OCI-LY7 (cell line): Measurements from ENCODE around the gene IL1RN. TPM values are rescaled to one million over a fixed set of nuclear protein-coding genes. Genes with fewer than 3 reads are reported as not detected.

Source experiments
- BruUV-seq: library from RNA; stranded (reverse); fragments of 400-500 nt; replicated peaks from 2 replicates; lab custom pipeline; 2021; lab: Mats Ljungman, UMichigan
- CTCF ChIA-PET: fragments of 300-600 bp; sonication (Branson Sonifier 250); formaldehyde crosslinking; loops from one replicate; lab custom pipeline; 2022; ENCODE audit warnings: antibody characterized with exemption; ENCODE audit not compliant: unreplicated experiment; lab: Charles Lee
- POLR2A ChIA-PET: fragments of 300-600 bp; sonication (Branson Sonifier 250); formaldehyde crosslinking; loops from one replicate; lab custom pipeline; 2022; ENCODE audit warnings: antibody characterized with exemption; lab: Charles Lee
- DNase-seq: peaks from one replicate; pipeline ENCODE4 v3.0.0-alpha.2; 2015; ENCODE audit warnings: low spot score
- H2AFZ ChIP-seq: fragments of 200-600 bp; sonication (generic), shearing (Covaris generic); 2 replicates; pipeline ENCODE4 v1.6.1; 2014; ENCODE audit warnings: mild to moderate bottlenecking, antibody characterized with exemption, low read length, moderate library complexity
- H3K27ac ChIP-seq: fragments of 200-600 bp; sonication (generic); 2 replicates; pipeline ENCODE4 v1.5.1; 2014; ENCODE audit warnings: mixed run types, low read depth, mild to moderate bottlenecking, moderate library complexity, low read length, inconsistent platforms; ENCODE audit not compliant: poor library complexity, severe bottlenecking
- H3K36me3 ChIP-seq: fragments of 200-600 bp; sonication (generic); 2 replicates; pipeline ENCODE4 v1.6.1; 2014; ENCODE audit warnings: mild to moderate bottlenecking, antibody characterized with exemption, low read length, moderate library complexity, mixed read lengths; ENCODE audit not compliant: insufficient read depth
- H3K4me1 ChIP-seq: fragments of 200-600 bp; sonication (generic); 2 replicates; pipeline ENCODE4 v1.5.1; 2014; ENCODE audit warnings: mild to moderate bottlenecking, low read length; ENCODE audit not compliant: insufficient read depth, poor library complexity, severe bottlenecking
- H3K4me2 ChIP-seq: fragments of 200-600 bp; sonication (generic); 2 replicates; pipeline ENCODE4 v1.6.1; 2014; ENCODE audit warnings: mild to moderate bottlenecking, low read length
- H3K4me3 ChIP-seq: fragments of 200-600 bp; sonication (generic); 2 replicates; pipeline ENCODE4 v1.5.1; 2014; ENCODE audit warnings: mild to moderate bottlenecking, low read depth, low read length; ENCODE audit not compliant: poor library complexity, severe bottlenecking
- H3K79me2 ChIP-seq: fragments of 200-600 bp; sonication (generic); 2 replicates; pipeline ENCODE4 v1.6.1; 2016; ENCODE audit warnings: low read depth, mild to moderate bottlenecking, low read length, moderate library complexity, mixed read lengths; ENCODE audit not compliant: insufficient read depth
- H3K9me2 ChIP-seq: fragments of 200-600 bp; sonication (generic); 2 replicates; pipeline ENCODE4 v1.6.1; 2016; ENCODE audit warnings: mild to moderate bottlenecking, low read length, mixed read lengths; ENCODE audit not compliant: insufficient read depth
- H3K9me3 ChIP-seq: fragments of 200-600 bp; sonication (generic); 2 replicates; pipeline ENCODE4 v1.6.1; 2014; ENCODE audit warnings: mild to moderate bottlenecking, mixed run types, low read length, mixed read lengths
- H4K20me1 ChIP-seq: fragments of 200-600 bp; sonication (generic); 2 replicates; pipeline ENCODE4 v1.6.1; 2014; ENCODE audit warnings: mild to moderate bottlenecking, antibody characterized with exemption, low read length, moderate library complexity, mixed read lengths; ENCODE audit not compliant: insufficient read depth
- EZH2phosphoT487 ChIP-seq: fragments of 200-600 bp; sonication (generic); IDR thresholded peaks from 2 replicates; pipeline ENCODE4 v1.6.1; 2018; ENCODE audit warnings: low read depth, borderline replicate concordance, mild to moderate bottlenecking, mixed run types, antibody characterized with exemption, low read length, moderate library complexity, mixed read lengths
- intact Hi-C: fragments of 100-400 bp; cut with micrococcal nuclease; formaldehyde crosslinking; loops from one replicate; pipeline ENCODE4 v1.10.0; 2022; ENCODE audit not compliant: unreplicated experiment
- total RNA-seq, 2 experiments: library from RNA; depleted of rRNA in 1 of 2; stranded (reverse); fragments of >200 nt in 1 of 2; shearing (Covaris generic) in 1 of 2; gene quantifications; 2 replicates each; pipeline ENCODE4 v1.2.3, GENCODE V29; 2014 to 2022
- TF ChIP-seq, protein P1 (sequence below): fragments of 200-600 bp; sonication (generic); conservative IDR thresholded peaks from 2 replicates; pipeline ENCODE4 v1.5.1; 2014; ENCODE audit warnings: mild to moderate bottlenecking, antibody characterized with exemption, low read length, moderate library complexity, mixed read lengths

IL1RN gene
- total RNA-seq, 2 experiments from 2014 or later, result not detected

DNA sequence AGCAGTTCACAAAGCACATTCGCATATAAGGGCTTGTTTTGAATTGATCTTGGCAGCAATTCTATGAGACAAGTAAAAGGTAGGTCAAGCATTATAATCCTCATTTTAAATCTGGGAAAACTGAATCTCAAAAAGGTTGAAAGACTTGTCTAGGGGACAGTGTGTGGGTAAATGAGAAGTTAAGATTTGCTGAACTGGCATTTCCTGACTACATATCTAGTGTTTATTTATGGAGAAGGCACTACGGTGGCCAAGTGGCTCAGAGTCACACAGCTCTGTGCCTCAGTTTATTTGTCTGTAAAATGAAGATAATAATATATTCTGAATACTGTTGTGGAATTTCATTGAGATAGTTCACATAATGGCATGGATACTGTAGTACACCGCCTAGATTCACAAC lies 16.3 kb upstream of the IL1RN start:
- no peak overlapping the region for H3K27ac ChIP-seq
- no peaks in the 10 kb centered on the region for H3K9me2 ChIP-seq
- H3K9me3 ChIP-seq, result no peaks in the 10 kb centered on the region
- H4K20me1 ChIP-seq, result no peaks in the 10 kb centered on the region
- no peak overlapping the region for H3K4me2 ChIP-seq
- no peak overlapping the region for H2AFZ ChIP-seq
- ChIA-PET POLR2A (no interaction called here), CTCF (no interaction called here)
- no peak overlapping the region for H3K4me3 ChIP-seq
- H3K4me1 ChIP-seq, result peaks cover under 1% of the 10 kb centered on the region
- no peaks in the 10 kb centered on the region for H3K36me3 ChIP-seq
- no TSS peak for BruUV-seq
- no peaks in the 10 kb centered on the region for H3K79me2 ChIP-seq
- no peak for DNase-seq
- no peak for TF ChIP-seq EZH2phosphoT487
- TF ChIP-seq, protein P1, sequence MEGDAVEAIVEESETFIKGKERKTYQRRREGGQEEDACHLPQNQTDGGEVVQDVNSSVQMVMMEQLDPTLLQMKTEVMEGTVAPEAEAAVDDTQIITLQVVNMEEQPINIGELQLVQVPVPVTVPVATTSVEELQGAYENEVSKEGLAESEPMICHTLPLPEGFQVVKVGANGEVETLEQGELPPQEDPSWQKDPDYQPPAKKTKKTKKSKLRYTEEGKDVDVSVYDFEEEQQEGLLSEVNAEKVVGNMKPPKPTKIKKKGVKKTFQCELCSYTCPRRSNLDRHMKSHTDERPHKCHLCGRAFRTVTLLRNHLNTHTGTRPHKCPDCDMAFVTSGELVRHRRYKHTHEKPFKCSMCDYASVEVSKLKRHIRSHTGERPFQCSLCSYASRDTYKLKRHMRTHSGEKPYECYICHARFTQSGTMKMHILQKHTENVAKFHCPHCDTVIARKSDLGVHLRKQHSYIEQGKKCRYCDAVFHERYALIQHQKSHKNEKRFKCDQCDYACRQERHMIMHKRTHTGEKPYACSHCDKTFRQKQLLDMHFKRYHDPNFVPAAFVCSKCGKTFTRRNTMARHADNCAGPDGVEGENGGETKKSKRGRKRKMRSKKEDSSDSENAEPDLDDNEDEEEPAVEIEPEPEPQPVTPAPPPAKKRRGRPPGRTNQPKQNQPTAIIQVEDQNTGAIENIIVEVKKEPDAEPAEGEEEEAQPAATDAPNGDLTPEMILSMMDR, result no peak
- intact Hi-C loops, result no loop called here

GRCh38 chr2:113111823-113112287 lies 15.5 kb upstream of the IL1RN start:
- Histone ChIP-seq H3K4me2 (no peak overlapping the region), H2AFZ (no peak overlapping the region), H3K4me3 (no peak overlapping the region), H4K20me1 (no peaks in the 10 kb centered on the region), H3K27ac (no peak overlapping the region), H3K79me2 (no peaks in the 10 kb centered on the region), H3K9me2 (no peaks in the 10 kb centered on the region), H3K4me1 (peaks cover 5% of the 10 kb centered on the region), H3K36me3 (no peaks in the 10 kb centered on the region), H3K9me3 (no peaks in the 10 kb centered on the region)
- intact Hi-C loops, result no loop called here
- TF ChIP-seq, protein P1, result no peak
- TF ChIP-seq EZH2phosphoT487, result no peak
- ChIA-PET CTCF (no interaction called here), POLR2A (no interaction called here)
- DNase-seq, result no peak
- BruUV-seq, result no TSS peak

DNA sequence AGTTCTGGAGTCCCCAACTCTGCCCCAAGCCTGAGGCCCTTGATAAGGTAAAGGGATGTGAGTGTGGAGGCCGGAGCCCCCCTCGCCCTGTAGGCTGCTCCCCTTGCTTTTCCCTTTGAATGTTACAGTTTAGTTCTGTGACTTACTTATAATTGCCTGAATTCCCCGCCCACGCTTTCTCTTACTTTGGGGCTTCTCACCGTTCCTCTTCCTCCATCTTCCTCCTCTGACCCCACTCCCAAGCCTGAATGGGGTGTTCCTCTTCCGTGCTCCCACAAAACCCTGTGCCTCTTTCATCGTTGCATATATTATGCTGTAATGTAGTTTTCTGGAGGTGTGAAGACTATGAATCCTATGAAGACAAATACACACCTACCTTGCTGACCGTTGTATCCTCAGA lies 15.0 kb upstream of the IL1RN start:
- Histone ChIP-seq H3K79me2 (no peaks in the 10 kb centered on the region), H3K9me2 (no peaks in the 10 kb centered on the region), H2AFZ (no peak overlapping the region), H3K27ac (no peak overlapping the region), H3K4me3 (no peak overlapping the region), H3K36me3 (no peaks in the 10 kb centered on the region), H3K4me2 (no peak overlapping the region), H4K20me1 (no peaks in the 10 kb centered on the region), H3K4me1 (peaks cover 5% of the 10 kb centered on the region), H3K9me3 (no peaks in the 10 kb centered on the region)
- DNase-seq, result no peak
- POLR2A ChIA-PET, result no interaction called here
- intact Hi-C loops, result no loop called here
- BruUV-seq, result no TSS peak
- CTCF ChIA-PET, result no interaction called here
- TF ChIP-seq EZH2phosphoT487, result no peak
- TF ChIP-seq, protein P1, result no peak
